GM21423 (cell line): ENCODE data around the gene NUP155.
"Not testable (repeated sequence)": the region's sequence is repeated elsewhere in the genome, so short reads cannot be mapped to it uniquely, and the experiment has no call there.

Experiments
- ATAC-seq: cut with Tn5 transposase; IDR thresholded peaks from one replicate; pipeline ENCODE4 v1.9.1; 2021; ENCODE audit warnings: mild to moderate bottlenecking, moderate library complexity; ENCODE audit not compliant: unreplicated experiment

Gene NUP155

DNA sequence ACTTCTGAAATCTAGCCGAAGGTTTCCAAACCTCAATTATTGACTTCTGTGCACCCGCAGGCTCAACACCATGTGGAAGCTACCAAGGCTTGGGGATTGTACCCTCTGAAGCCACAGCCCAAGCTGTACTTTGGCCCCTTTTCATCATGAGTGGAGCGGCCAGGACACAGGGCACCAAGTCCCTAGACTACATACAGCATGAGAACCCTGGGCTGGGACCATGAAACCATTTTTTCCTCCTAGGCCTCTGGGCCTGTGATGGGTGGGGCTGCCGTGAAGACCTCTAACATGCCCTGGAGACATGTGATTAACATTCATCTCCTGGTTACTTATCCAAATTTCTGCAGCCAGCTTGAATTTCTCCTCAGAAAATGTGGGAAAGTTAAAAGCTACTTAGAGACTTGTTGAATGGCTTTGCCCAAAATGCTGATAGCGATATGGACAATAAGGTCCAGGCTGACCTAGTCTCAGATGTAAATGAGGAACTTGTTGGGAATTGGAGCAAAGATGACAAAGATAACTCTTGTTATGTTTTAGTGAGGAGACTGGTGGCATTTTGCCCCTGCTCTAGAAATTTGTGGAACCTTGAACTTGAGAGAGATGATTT is 87.6 kb downstream of the NUP155 start:
- ATAC-seq, result no peak

DNA sequence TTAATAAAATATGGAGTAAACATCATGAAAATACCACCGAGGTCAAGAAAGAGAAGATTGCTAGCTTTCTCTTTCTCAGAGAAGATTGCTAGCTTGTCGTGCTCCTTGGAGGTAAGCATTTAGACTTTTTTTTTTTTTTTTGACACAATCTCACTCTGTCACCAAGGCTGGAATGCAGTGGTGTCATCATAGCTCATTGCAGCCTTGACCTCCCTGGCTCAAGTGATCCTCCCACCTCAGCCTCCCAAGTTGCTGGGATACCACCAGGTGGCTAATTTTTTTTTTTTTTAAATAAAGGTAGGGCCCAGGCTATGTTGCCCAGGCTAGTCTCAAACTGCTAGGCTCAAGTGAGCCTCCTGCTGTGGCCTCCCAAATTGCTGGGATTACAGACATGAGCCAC is 95.4 kb downstream of the NUP155 start:
- ATAC-seq, result no peak

DNA sequence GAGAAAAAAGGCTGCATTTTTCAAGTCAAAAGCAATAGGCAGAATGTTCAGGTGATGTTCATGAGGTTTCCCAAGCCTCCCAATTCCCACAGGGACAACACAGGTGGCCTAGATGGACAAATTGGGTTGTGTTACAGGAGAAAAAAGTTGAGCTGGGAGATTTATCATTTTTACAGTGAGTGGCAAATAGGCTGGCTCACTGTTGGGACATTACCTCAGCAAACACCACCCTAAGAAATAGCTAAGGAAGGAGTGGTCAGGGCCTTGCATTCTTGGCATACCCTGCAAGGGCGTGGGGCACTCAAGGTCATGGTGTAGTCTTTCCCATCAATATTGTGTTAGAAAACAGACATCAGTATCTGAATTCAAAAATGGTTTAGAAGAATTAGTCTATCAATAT is 98.4 kb downstream of the NUP155 start:
- ATAC-seq, result no peak

DNA sequence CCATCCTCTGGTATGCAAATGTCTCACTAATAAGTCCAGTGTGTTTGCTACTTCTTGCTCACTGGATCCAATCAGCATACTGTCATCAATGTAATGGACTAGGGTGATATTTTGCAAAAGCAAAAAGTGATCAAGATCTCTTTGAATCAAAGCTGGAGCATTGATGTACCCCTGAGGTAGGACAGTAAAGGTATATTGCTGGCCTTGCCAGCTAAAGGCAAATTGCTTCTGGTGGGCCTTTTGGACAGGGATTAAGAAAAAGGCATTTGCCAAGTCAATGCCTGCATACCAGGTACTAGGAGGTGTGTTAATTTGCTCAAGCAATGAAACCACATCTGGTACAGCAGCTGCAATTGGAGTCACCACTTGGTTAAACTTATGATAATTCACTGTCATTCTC is 102.8 kb downstream of the NUP155 start:
- ATAC-seq, result not testable (repeated sequence)

DNA sequence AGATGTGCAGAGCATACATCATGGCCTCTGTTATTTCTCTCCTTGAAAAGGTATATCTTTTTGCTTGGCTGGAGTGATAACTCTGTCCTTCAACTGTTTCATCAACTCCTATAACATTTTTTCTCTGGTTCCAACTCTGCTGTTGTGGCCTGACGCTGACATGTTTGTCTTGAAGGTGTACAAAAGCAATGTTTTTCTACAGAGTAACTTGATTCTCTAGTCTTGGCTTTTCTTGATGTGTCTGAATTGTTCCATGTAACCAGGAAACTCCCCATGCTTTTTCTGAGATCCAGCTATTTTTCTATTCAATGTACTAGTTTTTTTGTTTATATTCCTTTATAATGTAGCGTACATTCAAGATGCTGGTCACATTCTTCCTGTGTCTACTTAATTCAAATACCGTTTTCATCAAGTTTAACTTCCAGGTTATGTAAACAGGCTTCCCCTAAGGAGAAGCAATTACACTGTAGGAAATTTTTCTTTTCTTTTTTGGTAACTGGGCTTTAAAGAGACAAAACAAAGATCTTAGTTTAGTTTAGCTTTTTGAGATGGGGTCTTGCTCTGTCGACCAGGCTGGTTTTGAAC is 115.0 kb downstream of the NUP155 start:
- no peak for ATAC-seq

DNA sequence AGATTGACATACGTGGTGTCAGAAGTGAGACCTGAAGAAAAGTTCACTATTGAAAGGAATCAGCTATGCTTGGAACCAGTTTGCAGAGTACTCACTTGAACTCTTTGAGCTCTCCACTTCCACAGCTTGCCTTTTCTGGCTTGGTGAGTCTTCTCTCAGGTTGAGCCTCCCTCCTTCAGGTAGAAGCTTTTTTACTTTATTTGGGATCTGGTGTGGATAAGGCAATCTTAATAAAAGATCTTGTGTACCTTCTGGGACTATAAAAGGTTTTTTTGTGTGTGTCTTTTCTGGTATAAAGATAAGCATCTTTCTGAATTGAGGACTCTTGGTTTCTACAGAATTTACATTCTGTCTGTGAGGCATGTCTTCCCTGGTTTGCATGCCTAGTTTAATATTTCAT is 116.3 kb downstream of the NUP155 start:
- ATAC-seq, result no peak

DNA sequence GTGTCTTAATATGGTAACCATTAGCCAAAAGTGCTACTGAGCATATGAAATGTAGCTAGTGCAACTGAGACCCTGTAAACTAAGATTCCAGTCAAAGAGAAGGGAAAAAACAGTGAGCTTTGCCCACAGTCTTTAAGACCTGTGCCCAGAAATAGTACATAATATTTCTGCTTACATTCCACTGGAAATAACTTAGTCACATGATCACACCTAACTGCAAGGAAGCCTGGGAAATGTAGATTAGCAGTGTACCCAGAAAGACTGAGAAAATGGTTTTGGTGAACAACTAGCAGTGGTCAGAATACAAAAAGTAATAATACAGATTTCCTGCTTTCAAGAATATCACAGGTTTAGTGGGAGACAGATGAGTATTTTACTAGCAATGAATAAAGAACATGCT is 119.2 kb downstream of the NUP155 start:
- no peak for ATAC-seq

DNA sequence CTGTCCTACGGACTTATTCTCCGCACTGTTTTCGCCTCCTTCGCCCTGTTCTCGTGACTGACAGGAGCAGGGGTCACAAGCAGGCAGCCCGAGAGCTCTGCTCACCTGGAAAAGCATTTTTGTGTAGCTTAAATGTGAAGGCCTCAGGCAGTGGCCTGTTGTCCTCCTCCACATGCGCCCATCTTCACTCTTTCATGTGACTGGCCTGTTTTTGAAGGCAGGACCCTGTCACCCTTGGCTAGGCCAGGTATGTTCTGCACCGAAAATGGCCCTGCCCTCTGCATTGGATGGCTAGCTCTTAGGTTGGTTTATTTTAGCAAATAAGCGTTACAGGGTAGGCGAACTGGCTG is 121.1 kb downstream of the NUP155 start:
- ATAC-seq, result no peak

DNA sequence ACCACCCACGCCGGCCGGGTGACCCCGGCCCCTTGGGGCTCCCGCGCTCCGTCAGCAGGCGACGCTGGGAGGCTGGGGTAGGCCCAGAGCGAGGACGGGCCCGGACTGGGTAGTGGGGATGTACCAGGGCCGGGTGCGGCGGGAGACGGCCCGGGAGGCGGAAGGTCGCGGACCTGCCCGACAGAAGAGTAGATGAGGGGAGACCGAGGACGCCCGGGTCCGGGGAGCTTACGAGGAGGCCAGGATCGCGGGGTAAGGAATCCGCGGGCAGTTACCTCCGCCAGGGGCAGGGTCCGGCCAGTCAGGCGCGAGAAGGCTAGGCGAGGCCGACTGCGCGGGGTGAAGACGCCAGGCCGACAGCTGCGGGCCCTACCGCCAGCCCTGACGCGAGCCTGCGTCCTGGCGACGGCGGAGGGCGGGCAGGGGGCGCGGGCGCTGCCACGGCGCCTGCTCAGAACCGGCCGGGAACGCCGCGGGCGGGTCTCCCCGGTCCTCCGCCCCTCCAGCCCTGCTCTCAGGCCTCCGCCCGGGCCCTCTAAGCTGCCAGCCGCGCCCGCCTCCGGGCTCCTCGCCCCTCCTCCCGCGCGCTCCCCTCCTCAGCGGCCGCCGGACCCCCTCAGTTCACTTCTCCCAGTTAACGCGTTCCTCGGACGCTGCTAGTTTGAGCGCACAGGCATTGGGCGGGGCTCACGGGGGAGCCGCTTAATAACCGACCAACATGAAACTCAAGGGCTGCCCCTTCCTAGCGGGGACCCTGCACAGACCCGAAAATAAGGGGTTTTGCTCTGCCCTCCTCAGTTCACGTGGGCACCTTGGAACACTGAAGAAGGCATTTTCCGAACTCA is 121.7 kb downstream of the NUP155 start, which contains the start of gene CPLANE1:
TSS of gene CPLANE1 (minus strand) at position 407 of the 845 bp plus-strand sequence. CDS start 1,678 bp downstream, outside the sequence.
- peak; percentile 81 for ATAC-seq

DNA sequence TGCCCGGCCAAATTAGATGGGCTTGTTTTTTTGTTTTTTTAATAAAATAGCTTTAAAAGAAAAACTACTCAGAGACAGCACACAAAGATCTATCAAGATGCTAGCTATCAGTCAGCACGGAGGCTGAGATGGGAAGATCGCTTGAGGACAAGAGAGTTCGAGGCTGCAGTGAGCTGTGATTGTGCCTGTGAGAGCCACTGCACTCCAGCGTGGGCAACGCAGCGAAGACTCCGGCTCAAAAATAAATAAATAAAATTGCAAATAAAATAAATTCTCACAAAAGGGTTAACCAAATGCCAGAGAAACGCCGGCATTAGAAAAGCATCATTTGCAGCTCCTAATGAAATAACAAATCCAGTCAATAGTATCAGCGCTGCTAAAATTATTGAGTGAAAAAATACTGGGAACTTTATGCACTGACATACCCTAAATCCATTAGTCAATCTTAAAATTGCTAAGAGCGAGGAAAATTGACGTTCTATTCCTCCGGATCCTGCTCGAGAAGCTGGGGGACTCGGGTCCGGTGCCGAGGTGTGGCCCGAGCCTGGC is 122.4 kb downstream of the NUP155 start:
- ATAC-seq, result no peak

DNA sequence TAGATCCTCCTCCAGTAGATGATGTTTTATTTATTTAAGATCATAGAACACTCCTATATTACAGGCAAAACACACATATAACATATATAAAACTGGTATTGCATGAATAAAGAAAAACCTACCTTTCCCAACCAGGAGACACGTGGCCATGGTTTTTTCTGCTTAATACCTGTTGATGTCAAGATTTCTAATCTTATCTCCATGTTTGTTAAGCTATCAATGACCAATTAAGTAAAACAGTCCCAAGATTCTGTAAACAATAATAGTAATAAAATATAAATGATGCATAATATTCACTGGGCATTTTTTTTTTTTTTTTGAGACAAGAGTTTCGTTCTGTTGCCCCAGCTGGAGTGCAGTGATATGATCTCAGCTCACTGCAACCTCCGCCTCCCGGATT is 123.4 kb downstream of the NUP155 start:
- ATAC-seq, result no peak

DNA sequence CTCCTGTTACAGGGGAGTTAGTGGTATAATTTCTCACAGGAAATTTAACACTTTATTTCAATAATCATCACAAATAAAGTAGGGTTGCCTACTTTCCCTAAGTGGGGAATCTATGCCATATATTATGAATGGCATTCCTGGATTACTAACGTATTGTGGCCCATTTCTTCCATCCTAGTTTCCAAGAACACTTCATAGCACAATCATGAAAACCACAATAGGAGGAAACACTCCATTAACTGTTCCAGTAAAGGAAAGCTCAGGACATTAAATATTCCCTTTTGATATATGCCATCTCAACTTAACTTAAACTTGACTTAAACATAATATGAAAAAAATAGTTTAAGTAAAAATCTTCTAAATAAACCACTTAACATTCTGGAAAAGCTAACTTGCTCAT is 123.9 kb downstream of the NUP155 start:
- ATAC-seq, result no peak
